ENCODE measurements around the gene HPGD. TPM values are rescaled to one million over a fixed set of nuclear protein-coding genes. Genes with fewer than 3 reads are reported as not detected.

The HPGD gene
- total RNA-seq, 2 experiments from 2014 or later, result 0.76 TPM; not detected in 1

DNA sequence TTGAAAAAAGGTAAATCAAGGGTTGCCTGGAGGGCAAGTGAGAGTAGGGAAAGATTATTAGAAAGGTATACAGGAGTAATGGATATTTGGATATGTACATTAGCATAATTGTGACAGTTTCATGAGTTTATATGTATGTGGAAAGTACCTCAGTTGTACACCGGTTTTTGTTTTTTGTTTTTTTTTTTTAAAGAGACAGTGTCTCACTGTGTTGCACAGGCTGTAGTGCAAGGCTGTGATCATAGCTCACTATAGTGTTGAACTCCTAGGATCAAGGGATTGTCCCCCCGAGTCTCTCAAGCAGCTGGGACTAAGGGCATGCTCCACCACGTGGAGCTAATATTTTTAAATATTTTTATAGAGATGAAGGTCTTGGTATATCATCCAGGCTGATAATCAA lies 15.3 kb upstream of the HPGD start:
- H3K79me2 ChIP-seq (ENCODE audit: insufficient read depth, low read depth, low read length), result no peaks in the 10 kb centered on the region
- no peak overlapping the region for H3K4me3 ChIP-seq (ENCODE audit: low read depth, low read length, poor library complexity, severe bottlenecking)
- H4K20me1 ChIP-seq (ENCODE audit: insufficient read depth, low read length), result no peaks in the 10 kb centered on the region
- H3K9me2 ChIP-seq (ENCODE audit: insufficient read depth, low read length), result no peaks in the 10 kb centered on the region
- BruUV-seq (replicated peaks), result no TSS peak
- H3K4me2 ChIP-seq (ENCODE audit: low read length), result no peak overlapping the region
- intact Hi-C loops (cut with micrococcal nuclease; ENCODE audit: unreplicated experiment), result no loop called here
- no peak overlapping the region for H3K27ac ChIP-seq (ENCODE audit: low read depth, low read length, poor library complexity, severe bottlenecking)
- H3K9me3 ChIP-seq (ENCODE audit: low read length), result no peaks in the 10 kb centered on the region
- TF ChIP-seq EZH2phosphoT487 (IDR thresholded peaks at IDR 0.05; ENCODE audit: borderline replicate concordance, low read depth, low read length), result no peak
- TF ChIP-seq, protein P1, sequence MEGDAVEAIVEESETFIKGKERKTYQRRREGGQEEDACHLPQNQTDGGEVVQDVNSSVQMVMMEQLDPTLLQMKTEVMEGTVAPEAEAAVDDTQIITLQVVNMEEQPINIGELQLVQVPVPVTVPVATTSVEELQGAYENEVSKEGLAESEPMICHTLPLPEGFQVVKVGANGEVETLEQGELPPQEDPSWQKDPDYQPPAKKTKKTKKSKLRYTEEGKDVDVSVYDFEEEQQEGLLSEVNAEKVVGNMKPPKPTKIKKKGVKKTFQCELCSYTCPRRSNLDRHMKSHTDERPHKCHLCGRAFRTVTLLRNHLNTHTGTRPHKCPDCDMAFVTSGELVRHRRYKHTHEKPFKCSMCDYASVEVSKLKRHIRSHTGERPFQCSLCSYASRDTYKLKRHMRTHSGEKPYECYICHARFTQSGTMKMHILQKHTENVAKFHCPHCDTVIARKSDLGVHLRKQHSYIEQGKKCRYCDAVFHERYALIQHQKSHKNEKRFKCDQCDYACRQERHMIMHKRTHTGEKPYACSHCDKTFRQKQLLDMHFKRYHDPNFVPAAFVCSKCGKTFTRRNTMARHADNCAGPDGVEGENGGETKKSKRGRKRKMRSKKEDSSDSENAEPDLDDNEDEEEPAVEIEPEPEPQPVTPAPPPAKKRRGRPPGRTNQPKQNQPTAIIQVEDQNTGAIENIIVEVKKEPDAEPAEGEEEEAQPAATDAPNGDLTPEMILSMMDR (conservative IDR thresholded peaks at IDR 0.05; ENCODE audit: low read length), result no peak
- H3K36me3 ChIP-seq (ENCODE audit: insufficient read depth, low read length), result no peaks in the 10 kb centered on the region
- ChIA-PET CTCF (ENCODE audit: unreplicated experiment) (no interaction called here), POLR2A (no interaction called here)
- no peak overlapping the region for H2AFZ ChIP-seq (ENCODE audit: low read length)
- no peak for DNase-seq (ENCODE audit: low spot score)
- no peaks in the 10 kb centered on the region for H3K4me1 ChIP-seq (ENCODE audit: insufficient read depth, low read length, poor library complexity, severe bottlenecking)

DNA sequence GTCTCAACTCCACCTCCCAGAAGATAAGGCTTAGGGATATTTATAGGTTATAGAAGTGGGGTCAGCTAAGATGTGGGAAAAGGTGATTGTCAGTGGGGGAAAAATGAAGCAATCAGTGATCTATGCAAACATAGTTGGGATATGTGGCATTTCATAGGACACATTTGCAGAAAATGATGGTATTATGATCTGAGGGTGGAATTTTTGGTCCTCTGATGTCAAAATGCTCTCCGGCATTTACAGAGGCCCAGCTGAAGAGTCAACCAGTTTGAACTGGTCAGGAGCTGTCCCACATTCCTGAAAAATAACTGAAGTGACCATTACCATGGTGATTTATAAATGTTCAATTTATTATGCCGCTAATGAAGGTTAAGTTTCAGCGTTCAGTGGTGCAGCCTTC lies 12.2 kb upstream of the HPGD start:
- intact Hi-C loops (cut with micrococcal nuclease; ENCODE audit: unreplicated experiment), result no loop called here
- no TSS peak for BruUV-seq (replicated peaks)
- CTCF ChIA-PET (ENCODE audit: unreplicated experiment), result no interaction called here

DNA sequence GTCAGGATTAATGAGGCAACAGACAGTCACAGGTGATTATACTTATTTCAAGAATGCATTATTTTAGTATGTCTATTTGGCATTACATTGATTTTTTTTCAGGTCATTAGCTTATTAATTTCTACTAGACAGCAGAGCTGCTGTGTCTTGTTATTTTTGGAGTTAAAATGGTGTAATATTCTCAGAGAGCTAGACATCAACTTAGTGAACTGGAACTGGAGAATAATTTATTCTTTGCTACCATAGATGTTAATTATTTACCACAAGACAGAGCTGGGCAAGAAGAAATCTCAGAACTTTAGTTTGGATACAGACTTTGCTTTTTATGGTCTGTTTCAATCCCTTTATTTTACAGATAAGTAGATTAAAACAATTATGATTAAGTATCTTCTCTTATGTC lies 10.2 kb upstream of the HPGD start:
- no peak overlapping the region for H3K4me3 ChIP-seq (ENCODE audit: low read depth, low read length, poor library complexity, severe bottlenecking)
- no peaks in the 10 kb centered on the region for H3K4me1 ChIP-seq (ENCODE audit: insufficient read depth, low read length, poor library complexity, severe bottlenecking)
- no peaks in the 10 kb centered on the region for H4K20me1 ChIP-seq (ENCODE audit: insufficient read depth, low read length)
- no TSS peak for BruUV-seq (replicated peaks)
- H3K79me2 ChIP-seq (ENCODE audit: insufficient read depth, low read depth, low read length), result no peaks in the 10 kb centered on the region
- ChIA-PET CTCF (ENCODE audit: unreplicated experiment) (no interaction called here), POLR2A (interaction anchor here (0.9 kb wide), 1 partner anchor 1867 kb away, joined by 3 read pairs; no protein-coding TSS in a partner anchor)
- no peaks in the 10 kb centered on the region for H3K9me2 ChIP-seq (ENCODE audit: insufficient read depth, low read length)
- intact Hi-C loops (cut with micrococcal nuclease; ENCODE audit: unreplicated experiment), result no loop called here
- H3K4me2 ChIP-seq (ENCODE audit: low read length), result no peak overlapping the region
- H3K27ac ChIP-seq (ENCODE audit: low read depth, low read length, poor library complexity, severe bottlenecking), result no peak overlapping the region
- H3K36me3 ChIP-seq (ENCODE audit: insufficient read depth, low read length), result no peaks in the 10 kb centered on the region
- no peak for TF ChIP-seq EZH2phosphoT487 (IDR thresholded peaks at IDR 0.05; ENCODE audit: borderline replicate concordance, low read depth, low read length)
- TF ChIP-seq, protein P1 (conservative IDR thresholded peaks at IDR 0.05; ENCODE audit: low read length), result no peak
- no peak for DNase-seq (ENCODE audit: low spot score)
- H2AFZ ChIP-seq (ENCODE audit: low read length), result no peak overlapping the region
- no peaks in the 10 kb centered on the region for H3K9me3 ChIP-seq (ENCODE audit: low read length)

More for the DNA sequence above, 12.2 kb upstream of the HPGD start:
- no peaks in the 10 kb centered on the region for H3K9me2 ChIP-seq (ENCODE audit: insufficient read depth, low read length)
- H2AFZ ChIP-seq (ENCODE audit: low read length), result no peak overlapping the region
- H3K27ac ChIP-seq (ENCODE audit: low read depth, low read length, poor library complexity, severe bottlenecking), result no peak overlapping the region
- no peak overlapping the region for H3K4me2 ChIP-seq (ENCODE audit: low read length)
- H3K79me2 ChIP-seq (ENCODE audit: insufficient read depth, low read depth, low read length), result no peaks in the 10 kb centered on the region
- POLR2A ChIA-PET, result no interaction called here
- H3K9me3 ChIP-seq (ENCODE audit: low read length), result no peaks in the 10 kb centered on the region
- no peaks in the 10 kb centered on the region for H3K36me3 ChIP-seq (ENCODE audit: insufficient read depth, low read length)
- no peak for TF ChIP-seq EZH2phosphoT487 (IDR thresholded peaks at IDR 0.05; ENCODE audit: borderline replicate concordance, low read depth, low read length)
- TF ChIP-seq, protein P1 (conservative IDR thresholded peaks at IDR 0.05; ENCODE audit: low read length), result no peak
- no peaks in the 10 kb centered on the region for H3K4me1 ChIP-seq (ENCODE audit: insufficient read depth, low read length, poor library complexity, severe bottlenecking)
- DNase-seq (ENCODE audit: low spot score), result no peak
- no peaks in the 10 kb centered on the region for H4K20me1 ChIP-seq (ENCODE audit: insufficient read depth, low read length)
- H3K4me3 ChIP-seq (ENCODE audit: low read depth, low read length, poor library complexity, severe bottlenecking), result no peak overlapping the region
